Neural cell (in vitro differentiated cells): ENCODE data around the gene BNC2.

ENCODE experiments used
- EP300 ChIP-seq: fragments of 450-650 bp; conservative IDR thresholded peaks from 2 replicates; pipeline ENCODE4 v1.6.1; 2014; ENCODE audit warnings: antibody characterized with exemption, mild to moderate bottlenecking, moderate library complexity; ENCODE audit not compliant: poor library complexity, severe bottlenecking
- EZH2 ChIP-seq: fragments of 200-600, 300-800 bp; shearing (Covaris generic), sonication (generic); IDR thresholded peaks from 2 replicates; pipeline ENCODE4 v1.6.1; 2014; ENCODE audit warnings: antibody characterized with exemption, low read length, borderline replicate concordance, mild to moderate bottlenecking; ENCODE audit not compliant: insufficient read depth, poor library complexity, severe bottlenecking
- POLR2AphosphoS5 ChIP-seq: IDR thresholded peaks from 2 replicates; pipeline ENCODE4 v1.6.1; 2012
- RAD21 ChIP-seq: fragments of 450-650 bp; conservative IDR thresholded peaks from 2 replicates; pipeline ENCODE4 v1.6.1; 2014; ENCODE audit warnings: antibody characterized with exemption, mild to moderate bottlenecking, moderate library complexity
- TF ChIP-seq, protein P1 (sequence below): fragments of 450-650 bp; IDR thresholded peaks from 2 replicates; pipeline ENCODE4 v1.5.1; 2014; ENCODE audit warnings: antibody characterized with exemption, mild to moderate bottlenecking, moderate library complexity; ENCODE audit not compliant: poor library complexity, severe bottlenecking
- TF ChIP-seq, protein P2 (sequence below): IDR thresholded peaks from 2 replicates; pipeline ENCODE4 v1.6.1; 2012; ENCODE audit warnings: borderline replicate concordance

DNA sequence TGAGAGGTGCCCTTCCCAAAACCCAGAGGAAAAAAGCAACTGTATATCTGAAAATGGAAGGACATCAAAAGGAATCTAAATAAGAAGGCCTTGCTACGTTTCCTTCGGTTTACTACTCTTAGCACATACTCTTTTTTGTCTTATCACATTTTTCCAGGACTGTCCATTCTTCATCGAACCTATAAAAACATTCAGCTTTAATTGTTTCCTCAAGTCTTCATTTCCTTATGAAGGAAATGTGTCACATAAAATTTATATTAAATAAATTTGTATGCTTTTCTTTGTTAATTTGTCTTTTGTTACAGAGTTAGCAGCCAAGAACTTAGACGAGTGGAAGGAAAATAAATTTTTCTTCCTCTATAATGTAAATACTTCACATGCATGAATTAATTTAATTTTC, 255.0 kb downstream of the BNC2 start:
- TF ChIP-seq, protein P1, sequence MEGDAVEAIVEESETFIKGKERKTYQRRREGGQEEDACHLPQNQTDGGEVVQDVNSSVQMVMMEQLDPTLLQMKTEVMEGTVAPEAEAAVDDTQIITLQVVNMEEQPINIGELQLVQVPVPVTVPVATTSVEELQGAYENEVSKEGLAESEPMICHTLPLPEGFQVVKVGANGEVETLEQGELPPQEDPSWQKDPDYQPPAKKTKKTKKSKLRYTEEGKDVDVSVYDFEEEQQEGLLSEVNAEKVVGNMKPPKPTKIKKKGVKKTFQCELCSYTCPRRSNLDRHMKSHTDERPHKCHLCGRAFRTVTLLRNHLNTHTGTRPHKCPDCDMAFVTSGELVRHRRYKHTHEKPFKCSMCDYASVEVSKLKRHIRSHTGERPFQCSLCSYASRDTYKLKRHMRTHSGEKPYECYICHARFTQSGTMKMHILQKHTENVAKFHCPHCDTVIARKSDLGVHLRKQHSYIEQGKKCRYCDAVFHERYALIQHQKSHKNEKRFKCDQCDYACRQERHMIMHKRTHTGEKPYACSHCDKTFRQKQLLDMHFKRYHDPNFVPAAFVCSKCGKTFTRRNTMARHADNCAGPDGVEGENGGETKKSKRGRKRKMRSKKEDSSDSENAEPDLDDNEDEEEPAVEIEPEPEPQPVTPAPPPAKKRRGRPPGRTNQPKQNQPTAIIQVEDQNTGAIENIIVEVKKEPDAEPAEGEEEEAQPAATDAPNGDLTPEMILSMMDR: no peak
- TF ChIP-seq EZH2 (no peak), RAD21 (no peak), POLR2AphosphoS5 (no peak), EP300 (no peak)
- TF ChIP-seq, protein P2, sequence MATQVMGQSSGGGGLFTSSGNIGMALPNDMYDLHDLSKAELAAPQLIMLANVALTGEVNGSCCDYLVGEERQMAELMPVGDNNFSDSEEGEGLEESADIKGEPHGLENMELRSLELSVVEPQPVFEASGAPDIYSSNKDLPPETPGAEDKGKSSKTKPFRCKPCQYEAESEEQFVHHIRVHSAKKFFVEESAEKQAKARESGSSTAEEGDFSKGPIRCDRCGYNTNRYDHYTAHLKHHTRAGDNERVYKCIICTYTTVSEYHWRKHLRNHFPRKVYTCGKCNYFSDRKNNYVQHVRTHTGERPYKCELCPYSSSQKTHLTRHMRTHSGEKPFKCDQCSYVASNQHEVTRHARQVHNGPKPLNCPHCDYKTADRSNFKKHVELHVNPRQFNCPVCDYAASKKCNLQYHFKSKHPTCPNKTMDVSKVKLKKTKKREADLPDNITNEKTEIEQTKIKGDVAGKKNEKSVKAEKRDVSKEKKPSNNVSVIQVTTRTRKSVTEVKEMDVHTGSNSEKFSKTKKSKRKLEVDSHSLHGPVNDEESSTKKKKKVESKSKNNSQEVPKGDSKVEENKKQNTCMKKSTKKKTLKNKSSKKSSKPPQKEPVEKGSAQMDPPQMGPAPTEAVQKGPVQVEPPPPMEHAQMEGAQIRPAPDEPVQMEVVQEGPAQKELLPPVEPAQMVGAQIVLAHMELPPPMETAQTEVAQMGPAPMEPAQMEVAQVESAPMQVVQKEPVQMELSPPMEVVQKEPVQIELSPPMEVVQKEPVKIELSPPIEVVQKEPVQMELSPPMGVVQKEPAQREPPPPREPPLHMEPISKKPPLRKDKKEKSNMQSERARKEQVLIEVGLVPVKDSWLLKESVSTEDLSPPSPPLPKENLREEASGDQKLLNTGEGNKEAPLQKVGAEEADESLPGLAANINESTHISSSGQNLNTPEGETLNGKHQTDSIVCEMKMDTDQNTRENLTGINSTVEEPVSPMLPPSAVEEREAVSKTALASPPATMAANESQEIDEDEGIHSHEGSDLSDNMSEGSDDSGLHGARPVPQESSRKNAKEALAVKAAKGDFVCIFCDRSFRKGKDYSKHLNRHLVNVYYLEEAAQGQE: no peak
